GM23338 (cell line): ENCODE measurements around the gene MDH1B. TPM values are rescaled to one million over a fixed set of nuclear protein-coding genes. Genes with fewer than 3 reads are reported as not detected.

Experiments
- ATAC-seq: fragments of 200-7000 bp; cut with Tn5 transposase; 3 replicates; pipeline ENCODE4 v1.9.1; 2020
- DNase-seq: peaks from one replicate; pipeline ENCODE4 v3.0.0-alpha.2; 2015; ENCODE audit warnings: low spot score
- H2AFZ ChIP-seq: fragments of 200-600 bp; sonication (generic); 2 replicates; pipeline ENCODE4 v1.8.0; 2016; ENCODE audit warnings: antibody characterized with exemption, mild to moderate bottlenecking, moderate library complexity
- H3F3A ChIP-seq: fragments of 200-600 bp; sonication (generic); replicated peaks from 2 replicates; pipeline ENCODE4 v1.8.0; 2017; ENCODE audit warnings: antibody characterized with exemption, mixed run types, low read depth
- H3K27ac ChIP-seq: fragments of 200-600 bp; sonication (generic); 2 replicates; pipeline ENCODE4 v1.6.1; 2016; ENCODE audit warnings: low read depth
- H3K27me3 ChIP-seq: fragments of 200-600 bp; sonication (generic); 2 replicates; pipeline ENCODE4 v1.8.0; 2016; ENCODE audit warnings: mild to moderate bottlenecking, mixed run types, moderate library complexity; ENCODE audit not compliant: insufficient read depth
- H3K36me3 ChIP-seq: fragments of 200-600 bp; sonication (generic); 2 replicates; pipeline ENCODE4 v1.8.0; 2016; ENCODE audit warnings: mild to moderate bottlenecking; ENCODE audit not compliant: insufficient read depth
- H3K4me1 ChIP-seq: fragments of 200-600 bp; sonication (generic); 2 replicates; pipeline ENCODE4 v1.8.0; 2016; ENCODE audit warnings: mild to moderate bottlenecking, moderate library complexity; ENCODE audit not compliant: insufficient read depth
- H3K4me2 ChIP-seq: fragments of 200-600 bp; sonication (generic); 2 replicates; pipeline ENCODE4 v1.7.1; 2017; ENCODE audit warnings: mixed run types
- H3K4me3 ChIP-seq: fragments of 200-600 bp; sonication (generic); 2 replicates; pipeline ENCODE4 v1.6.1; 2016; ENCODE audit warnings: mixed run types
- H3K79me2 ChIP-seq: fragments of 200-600 bp; sonication (generic); replicated peaks from 2 replicates; pipeline ENCODE4 v1.8.0; 2017; ENCODE audit warnings: mild to moderate bottlenecking; ENCODE audit not compliant: insufficient read depth
- H3K9me2 ChIP-seq: fragments of 200-600 bp; sonication (generic); 2 replicates; pipeline ENCODE4 v1.8.0; 2017; ENCODE audit not compliant: insufficient read depth
- H4K20me1 ChIP-seq: fragments of 200-600 bp; sonication (generic); replicated peaks from 2 replicates; pipeline ENCODE4 v1.8.0; 2017; ENCODE audit warnings: mild to moderate bottlenecking; ENCODE audit not compliant: insufficient read depth
- H3K27ac Mint-ChIP-seq: 2 replicates; pipeline ENCODE4 v1.8.0; 2020; ENCODE audit warnings: inconsistent platforms, mild to moderate bottlenecking, moderate library complexity, mixed read lengths
- H3K27me3 Mint-ChIP-seq: 3 replicates; pipeline ENCODE4 v1.8.0; 2022; ENCODE audit warnings: low read depth, mild to moderate bottlenecking, moderate library complexity, mixed read lengths, inconsistent platforms; ENCODE audit not compliant: insufficient read depth, poor library complexity
- H3K36me3 Mint-ChIP-seq: 3 replicates; pipeline ENCODE4 v1.8.0; 2021; ENCODE audit warnings: low read depth, mild to moderate bottlenecking, inconsistent platforms, moderate library complexity, mixed read lengths
- H3K4me1 Mint-ChIP-seq: 3 replicates; pipeline ENCODE4 v1.8.0; 2020; ENCODE audit warnings: mild to moderate bottlenecking, inconsistent platforms, mixed read lengths
- H3K4me3 Mint-ChIP-seq: 3 replicates; pipeline ENCODE4 v1.8.0; 2021; ENCODE audit warnings: moderate library complexity, mild to moderate bottlenecking, inconsistent platforms, mixed read lengths
- H3K9me3 Mint-ChIP-seq: 3 replicates; pipeline ENCODE4 v1.8.0; 2020; ENCODE audit warnings: moderate library complexity, mild to moderate bottlenecking, inconsistent platforms, mixed read lengths
- CREB1 ChIP-seq: fragments of 250-450 bp; sonication (Bioruptor Pico); IDR thresholded peaks from 2 replicates; pipeline ENCODE4 v1.5.0; 2020; ENCODE audit warnings: low read depth, mild to moderate bottlenecking, moderate library complexity
- ETS1 ChIP-seq: IDR thresholded peaks from 2 replicates; pipeline ENCODE4 v1.6.1; 2016; ENCODE audit warnings: antibody characterized with exemption
- EZH2 ChIP-seq: fragments of 200-600 bp; sonication (generic); IDR thresholded peaks from one replicate; pipeline ENCODE4 v1.8.0; 2017; ENCODE audit warnings: antibody characterized with exemption, mild to moderate bottlenecking, low read depth; ENCODE audit not compliant: unreplicated experiment
- EZH2phosphoT487 ChIP-seq: fragments of 200-600 bp; sonication (generic); IDR thresholded peaks from one replicate; pipeline ENCODE4 v1.8.1; 2018; ENCODE audit warnings: antibody characterized with exemption; ENCODE audit not compliant: unreplicated experiment
- JUNB ChIP-seq: IDR thresholded peaks from one replicate; pipeline ENCODE4 v1.6.1; 2016; ENCODE audit warnings: antibody characterized with exemption; ENCODE audit not compliant: unreplicated experiment
- NANOG ChIP-seq: IDR thresholded peaks from 2 replicates; pipeline ENCODE4 v1.6.1; 2016; ENCODE audit warnings: antibody characterized with exemption, borderline replicate concordance
- POLR2AphosphoS5 ChIP-seq: IDR thresholded peaks from 2 replicates; pipeline ENCODE4 v1.6.1; 2016; ENCODE audit warnings: antibody characterized with exemption, low read depth
- REST ChIP-seq: IDR thresholded peaks from one replicate; pipeline ENCODE4 v1.6.1; 2018; ENCODE audit warnings: antibody characterized with exemption; ENCODE audit not compliant: unreplicated experiment
- STAT1 ChIP-seq: IDR thresholded peaks from one replicate; pipeline ENCODE4 v1.6.1; 2016; ENCODE audit warnings: antibody characterized with exemption; ENCODE audit not compliant: unreplicated experiment
- ZNF114 ChIP-seq: fragments of 250-450 bp; sonication (Bioruptor Pico); IDR thresholded peaks from 2 replicates; pipeline ENCODE4 v1.5.0; 2020; ENCODE audit warnings: mild to moderate bottlenecking, moderate library complexity
- ZNF462 ChIP-seq: fragments of 250-450 bp; sonication (Bioruptor Pico); IDR thresholded peaks from 2 replicates; pipeline ENCODE4 v1.5.0; 2020; ENCODE audit warnings: mild to moderate bottlenecking, moderate library complexity
- polyA plus RNA-seq: library from polyadenylated mRNA; unstranded; fragments of >200 nt; fragmentation: Nextera tagmentation; extraction: Ambion mirVana; gene quantifications from 2 replicates; pipeline ENCODE4 v1.2.1, GENCODE V29; 2016
- total RNA-seq: library from RNA; depleted of rRNA; stranded (reverse); fragments of >200 nt; shearing (Covaris generic); gene quantifications from 2 replicates; pipeline ENCODE4 v1.2.3, GENCODE V29; 2014

The MDH1B gene
- total and polyA plus RNA-seq, 2 experiments from 2014 or later, result 1.7 to 1.8 TPM

- H3K4me2 ChIP-seq, result peak overlapping the region; percentile 95
- H3K4me1 ChIP-seq, result peaks cover 13% of the 10 kb centered on the region
- H4K20me1 ChIP-seq, result no peaks in the 10 kb centered on the region; the same call in 1 of the 2 replicates
- Mint-ChIP-seq H3K4me3 (peak overlapping the region; percentile 98; the same call in 2 of the 3 replicates), H3K27ac (peak overlapping the region; percentile 99), H3K36me3 (peaks cover 32% of the 10 kb centered on the region), H3K27me3 (peaks cover 7% of the 10 kb centered on the region), H3K9me3 (no peaks in the 10 kb centered on the region), H3K4me1 (peaks cover 17% of the 10 kb centered on the region)
- H3K36me3 ChIP-seq, result no peaks in the 10 kb centered on the region; the same call in 1 of the 2 replicates
- H3K27ac ChIP-seq, result no peak overlapping the region; the same call in 1 of the 2 replicates
- H2AFZ ChIP-seq, result peak overlapping the region; percentile 100
- peaks cover 37% of the 10 kb centered on the region for H3K79me2 ChIP-seq
- peak overlapping the region; percentile 82 for H3K4me3 ChIP-seq
- no peak for ATAC-seq
- H3F3A ChIP-seq, result no peaks in the 10 kb centered on the region
- no peak for DNase-seq
- H3K9me2 ChIP-seq, result no peaks in the 10 kb centered on the region
- TF ChIP-seq EZH2 (no peak), NANOG (no peak), ZNF462 (CRISPR knock-in tag) (no peak), JUNB (no peak), STAT1 (no peak), EZH2phosphoT487 (no peak), ETS1 (no peak), POLR2AphosphoS5 (no peak), REST (no peak), ZNF114 (CRISPR knock-in tag) (no peak), CREB1 (CRISPR knock-in tag) (no peak)
- H3K27me3 ChIP-seq, result no peaks in the 10 kb centered on the region
Observed at GRCh38 chr2:206766057-206766930, 1.2 kb upstream of the MDH1B start.
